Keratinocyte (primary cell): ENCODE data around the gene APP. TPM values are rescaled to one million over a fixed set of nuclear protein-coding genes. Genes with fewer than 3 reads are reported as not detected.

Experiments used
- DNase-seq: peaks from one replicate; pipeline ENCODE4 v3.0.0-alpha.2; 2011; ENCODE audit warnings: low read depth, missing footprints, low spot score
- FAIRE-seq: peaks from 2 replicates; lab custom pipeline; 2011; peaks lifted over from hg19 to GRCh38; lab: Jason Lieb, UNC
- H2AFZ ChIP-seq: 2 replicates; pipeline ENCODE4 v1.6.0; 2012; ENCODE audit warnings: low read length, control low read depth, inconsistent platforms; ENCODE audit not compliant: control insufficient read depth
- H3K27ac ChIP-seq: 2 replicates; pipeline ENCODE4 v1.5.1; 2011; ENCODE audit warnings: low read length; ENCODE audit not compliant: control insufficient read depth, insufficient read depth
- H3K27me3 ChIP-seq: 3 replicates; pipeline ENCODE4 v1.6.0; 2011; ENCODE audit warnings: low read length; ENCODE audit not compliant: control insufficient read depth, insufficient read depth; ENCODE audit errors: extremely low read depth
- H3K36me3 ChIP-seq, 2 experiments: 2 replicates in 1 of 2; 3 replicates in 1 of 2; pipeline ENCODE4 v1.5.1; 2011; ENCODE audit warnings: low read length in 2 of 2, mild to moderate bottlenecking in 1 of 2; ENCODE audit not compliant: control insufficient read depth in 2 of 2, insufficient read depth in 2 of 2; ENCODE audit errors: extremely low read depth in 1 of 2
- H3K4me1 ChIP-seq: 3 replicates; pipeline ENCODE4 v1.5.1; 2011; ENCODE audit warnings: low read length; ENCODE audit not compliant: control insufficient read depth, insufficient read depth; ENCODE audit errors: extremely low read depth
- H3K4me2 ChIP-seq: 3 replicates; pipeline ENCODE4 v1.6.0; 2011; ENCODE audit warnings: low read depth, low read length; ENCODE audit not compliant: control insufficient read depth, insufficient read depth; ENCODE audit errors: extremely low read depth
- H3K4me3 ChIP-seq, 3 experiments: fragments of 200-600 bp in 1 of 3; sonication (generic) in 1 of 3; 2 replicates in 2 of 3; 3 replicates in 1 of 3; pipeline ENCODE4 v1.5.1; 2011 to 2016; ENCODE audit warnings: low read length in 3 of 3, mild to moderate bottlenecking in 3 of 3, control low read depth in 2 of 3, inconsistent platforms in 1 of 3, low read depth in 1 of 3, mixed read lengths in 1 of 3, mixed run types in 1 of 3, moderate library complexity in 1 of 3; ENCODE audit not compliant: control insufficient read depth in 2 of 3, insufficient read depth in 2 of 3; ENCODE audit errors: extremely low read depth in 1 of 3
- H3K79me2 ChIP-seq: 2 replicates; pipeline ENCODE4 v1.6.0; 2012; ENCODE audit warnings: low read length; ENCODE audit not compliant: control insufficient read depth, insufficient read depth
- H3K9ac ChIP-seq: 3 replicates; pipeline ENCODE4 v1.6.0; 2011; ENCODE audit warnings: low read length; ENCODE audit not compliant: control insufficient read depth, insufficient read depth; ENCODE audit errors: extremely low read depth
- H3K9me1 ChIP-seq: 3 replicates; pipeline ENCODE4 v1.6.0; 2011; ENCODE audit warnings: low read length; ENCODE audit not compliant: control insufficient read depth, insufficient read depth; ENCODE audit errors: extremely low read depth
- H3K9me3 ChIP-seq: 2 replicates; pipeline ENCODE4 v1.5.1; 2012; ENCODE audit warnings: low read depth, low read length; ENCODE audit not compliant: control insufficient read depth
- H4K20me1 ChIP-seq: 3 replicates; pipeline ENCODE4 v1.6.0; 2011; ENCODE audit warnings: low read length; ENCODE audit not compliant: control insufficient read depth, insufficient read depth; ENCODE audit errors: extremely low read depth
- EZH2 ChIP-seq: IDR thresholded peaks from one replicate; pipeline ENCODE4 v1.6.1; 2012; ENCODE audit warnings: inconsistent platforms, mild to moderate bottlenecking, low read length, moderate library complexity
- dilution Hi-C: fragments of 300-500 bp; cut with MboI; formaldehyde crosslinking; loops from one replicate; pipeline ENCODE4 v1.7.0; 2020; ENCODE audit warnings: low sequenced_read_pairs; ENCODE audit not compliant: extremely low pct_ligation_motif_present
- polyA plus RNA-seq, 5 experiments: library from polyadenylated mRNA; depleted of rRNA in 3 of 5; stranded (reverse) in 3 of 5; stranded (forward) in 1 of 5; unstranded in 1 of 5; fragments of >200 nt; gene quantifications; 1 replicate in 1 of 5; 2 replicates in 3 of 5; 3 replicates in 1 of 5; pipeline versions ENCODE4 v1.2.1 to v1.2.3, GENCODE V29; 2011 to 2012; ENCODE audit warnings: missing spikeins in 2 of 5, low read depth in 1 of 5, low replicate concordance in 1 of 5
- TF ChIP-seq, protein P1 (sequence below), 3 experiments: IDR thresholded peaks in 1 of 3; conservative IDR thresholded peaks in 1 of 3; optimal IDR thresholded peaks in 1 of 3; 2 replicates in 2 of 3; 3 replicates in 1 of 3; pipeline versions ENCODE3 to v1.5.1; 2011; ENCODE audit warnings: low read length in 3 of 3, mild to moderate bottlenecking in 3 of 3, moderate library complexity in 2 of 3, control low read depth in 1 of 3, inconsistent platforms in 1 of 3; ENCODE audit not compliant: insufficient read depth in 2 of 3; ENCODE audit errors: extremely low read depth in 1 of 3

The APP gene
- polyA plus RNA-seq, 1 donor (not counting 4 experiments of a cell fraction or from before 2014, with no cell fraction given), result 1,015 TPM

DNA sequence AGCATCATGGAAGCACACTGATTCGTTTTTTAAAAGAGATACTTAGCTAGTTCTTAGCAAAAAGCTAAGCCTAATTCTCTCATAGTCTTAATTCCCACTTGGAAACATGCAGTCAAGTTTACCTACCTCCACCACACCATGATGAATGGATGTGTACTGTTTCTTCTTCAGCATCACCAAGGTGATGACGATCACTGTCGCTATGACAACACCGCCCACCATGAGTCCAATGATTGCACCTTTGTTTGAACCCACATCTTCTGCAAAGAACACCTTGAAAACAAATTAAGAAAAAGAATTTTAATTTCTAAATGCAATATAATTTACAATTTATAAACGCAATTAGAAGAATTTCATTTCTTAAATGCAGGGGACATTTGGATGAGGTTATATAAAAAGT, 279.0 kb downstream of the APP start:
- H3K79me2 ChIP-seq, result no peaks in the 10 kb centered on the region
- TF ChIP-seq, protein P1, sequence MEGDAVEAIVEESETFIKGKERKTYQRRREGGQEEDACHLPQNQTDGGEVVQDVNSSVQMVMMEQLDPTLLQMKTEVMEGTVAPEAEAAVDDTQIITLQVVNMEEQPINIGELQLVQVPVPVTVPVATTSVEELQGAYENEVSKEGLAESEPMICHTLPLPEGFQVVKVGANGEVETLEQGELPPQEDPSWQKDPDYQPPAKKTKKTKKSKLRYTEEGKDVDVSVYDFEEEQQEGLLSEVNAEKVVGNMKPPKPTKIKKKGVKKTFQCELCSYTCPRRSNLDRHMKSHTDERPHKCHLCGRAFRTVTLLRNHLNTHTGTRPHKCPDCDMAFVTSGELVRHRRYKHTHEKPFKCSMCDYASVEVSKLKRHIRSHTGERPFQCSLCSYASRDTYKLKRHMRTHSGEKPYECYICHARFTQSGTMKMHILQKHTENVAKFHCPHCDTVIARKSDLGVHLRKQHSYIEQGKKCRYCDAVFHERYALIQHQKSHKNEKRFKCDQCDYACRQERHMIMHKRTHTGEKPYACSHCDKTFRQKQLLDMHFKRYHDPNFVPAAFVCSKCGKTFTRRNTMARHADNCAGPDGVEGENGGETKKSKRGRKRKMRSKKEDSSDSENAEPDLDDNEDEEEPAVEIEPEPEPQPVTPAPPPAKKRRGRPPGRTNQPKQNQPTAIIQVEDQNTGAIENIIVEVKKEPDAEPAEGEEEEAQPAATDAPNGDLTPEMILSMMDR (optimal IDR thresholded peaks at IDR 0.05 in 1 of 3, IDR thresholded peaks at IDR 0.05 in 1 of 3, conservative IDR thresholded peaks at IDR 0.05 in 1 of 3; ENCODE audit: extremely low read depth in 1 of 3, insufficient read depth in 2 of 3, low read length in 3 of 3), result no peak
- no peak for TF ChIP-seq EZH2
- H2AFZ ChIP-seq, result no peak overlapping the region
- no peaks in the 10 kb centered on the region for H3K9me3 ChIP-seq
- DNase-seq (no peak), FAIRE-seq (no peak)
- peaks cover 3% of the 10 kb centered on the region for H3K9me1 ChIP-seq
- peaks cover 32 to 39% of the 10 kb centered on the region in 2 experiments for H3K36me3 ChIP-seq
- no peak overlapping the region for H3K27ac ChIP-seq
- H3K4me3 ChIP-seq, result no peak overlapping the region
- no peak overlapping the region for H3K4me2 ChIP-seq
- no peak overlapping the region for H3K9ac ChIP-seq
- no peaks in the 10 kb centered on the region for H3K4me1 ChIP-seq
- dilution Hi-C loops, result no loop called here
- H4K20me1 ChIP-seq, result no peaks in the 10 kb centered on the region
- no peaks in the 10 kb centered on the region for H3K27me3 ChIP-seq

DNA sequence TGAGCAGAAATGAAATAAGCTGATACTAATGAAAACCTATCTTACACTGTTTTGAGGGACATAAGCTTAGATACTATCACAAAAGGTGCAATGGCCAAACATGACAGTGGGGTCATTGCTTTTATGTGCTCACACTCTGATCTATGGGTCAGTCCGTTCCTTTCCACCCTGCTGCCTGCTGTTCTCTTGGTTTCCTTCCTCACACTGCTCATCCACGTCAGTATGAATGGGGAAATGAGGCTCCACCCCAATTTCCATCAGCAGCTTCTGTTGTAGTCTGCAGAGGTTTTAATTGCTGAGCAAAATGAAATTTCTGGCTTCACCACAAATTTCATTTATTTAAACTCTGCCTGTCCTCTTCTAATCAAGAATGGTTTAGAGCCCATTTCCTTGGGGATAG, 280.6 kb downstream of the APP start:
- Histone ChIP-seq H3K9me1 (peaks cover 3% of the 10 kb centered on the region), H3K4me2 (no peak overlapping the region), H4K20me1 (no peaks in the 10 kb centered on the region), H3K27me3 (no peaks in the 10 kb centered on the region), H3K9ac (no peak overlapping the region), H3K9me3 (no peaks in the 10 kb centered on the region), H3K79me2 (no peaks in the 10 kb centered on the region), H3K4me1 (no peaks in the 10 kb centered on the region), H2AFZ (no peak overlapping the region), H3K4me3 (no peak overlapping the region), H3K27ac (no peak overlapping the region), H3K36me3 (peaks cover 35 to 44% of the 10 kb centered on the region in 2 experiments)
- dilution Hi-C loops, result no loop called here
- TF ChIP-seq EZH2, result no peak
- TF ChIP-seq, protein P1 (optimal IDR thresholded peaks at IDR 0.05 in 1 of 3, IDR thresholded peaks at IDR 0.05 in 1 of 3, conservative IDR thresholded peaks at IDR 0.05 in 1 of 3; ENCODE audit: extremely low read depth in 1 of 3, insufficient read depth in 2 of 3, low read length in 3 of 3), result no peak
- FAIRE-seq (no peak), DNase-seq (no peak)
